Neural progenitor cell (in vitro differentiated cells): Measurements from ENCODE around the gene ABTB2.

Source experiments
- CTCF ChIP-seq: fragments of 200-600 bp; sonication (generic); IDR thresholded peaks from 2 replicates; pipeline ENCODE4 v1.5.1; 2017; ENCODE audit warnings: antibody characterized with exemption, mild to moderate bottlenecking
- EZH2 ChIP-seq: fragments of 200-600 bp; sonication (generic); IDR thresholded peaks from 2 replicates; pipeline ENCODE4 v1.6.1; 2017; ENCODE audit warnings: antibody characterized with exemption, mild to moderate bottlenecking, moderate library complexity

GRCh38 chr11:34314936-34315335 lies 42.9 kb downstream of the ABTB2 start:
- TF ChIP-seq CTCF, result no peak
- TF ChIP-seq EZH2, result no peak
